Tibial nerve (tissue), 4 donors: ENCODE results near the gene SGTA.
A peak's percentile ranks its signal among the peaks of the same experiment; 100 is the strongest.

Experiments used
- CTCF ChIP-seq, 5 experiments: fragments of 200-600 bp in 3 of 5; fragments of 450-650 bp in 2 of 5; sonication (generic) in 3 of 5; IDR thresholded peaks; one replicate each; pipeline ENCODE4 v1.5.1; 2016 to 2019; ENCODE audit warnings: antibody characterized with exemption in 5 of 5, mild to moderate bottlenecking in 3 of 5, moderate library complexity in 2 of 5
- EP300 ChIP-seq, 2 donors: sonication (generic); formaldehyde crosslinking; IDR thresholded peaks; one replicate each; pipeline ENCODE4 v1.6.1; 2017; ENCODE audit warnings: antibody characterized with exemption in 2 of 2, mild to moderate bottlenecking in 1 of 2

- TF ChIP-seq CTCF (IDR thresholded peaks at IDR 0.05) = no peak
- TF ChIP-seq EP300 (IDR thresholded peaks at IDR 0.05) = peak in 1 of 2 donors; percentile 27
These were observed 7.3 kb downstream of the SGTA start for GRCh38 chr19:2775556-2776430.
